Fibroblast of skin of abdomen (primary cell): Measurements from ENCODE around the gene CLEC16A.
A peak's percentile ranks its signal among the peaks of the same experiment; 100 is the strongest.

Experiments
- DNase-seq: peaks from one replicate; pipeline ENCODE4 v3.0.0-alpha.2; 2013

Gene CLEC16A

GRCh38 chr16:11183035-11183812 lies 238.9 kb downstream of the CLEC16A start:
- no peak for DNase-seq

- DNase-seq = no peak
Measured at GRCh38 chr16:11183951-11184350, 239.6 kb downstream of the CLEC16A start.

DNA sequence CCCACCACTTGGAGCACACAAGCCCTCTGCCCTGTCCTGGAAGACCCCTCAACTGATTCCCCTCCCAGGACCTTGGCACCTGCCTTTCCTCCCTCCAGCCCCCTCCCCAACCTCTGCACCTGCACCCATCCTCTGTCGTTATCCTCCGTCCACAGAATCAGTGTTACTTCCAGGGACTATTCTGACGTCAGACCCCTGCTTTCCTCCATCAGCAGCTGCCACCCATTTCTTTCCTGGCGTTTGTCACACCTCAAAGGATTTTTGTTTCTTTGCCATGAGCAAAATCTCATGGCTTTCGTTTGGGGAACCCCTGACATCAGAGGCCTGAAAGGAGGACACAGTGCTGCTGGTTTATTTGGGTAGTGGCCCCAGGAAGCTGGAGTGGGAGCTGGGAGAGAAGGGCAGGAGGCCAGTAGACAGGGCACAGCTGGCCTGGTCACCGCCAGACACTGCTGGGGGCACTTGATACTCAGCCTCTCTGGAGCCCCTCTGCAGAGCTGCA lies 243.2 kb downstream of the CLEC16A start:
- no peak for DNase-seq

DNA sequence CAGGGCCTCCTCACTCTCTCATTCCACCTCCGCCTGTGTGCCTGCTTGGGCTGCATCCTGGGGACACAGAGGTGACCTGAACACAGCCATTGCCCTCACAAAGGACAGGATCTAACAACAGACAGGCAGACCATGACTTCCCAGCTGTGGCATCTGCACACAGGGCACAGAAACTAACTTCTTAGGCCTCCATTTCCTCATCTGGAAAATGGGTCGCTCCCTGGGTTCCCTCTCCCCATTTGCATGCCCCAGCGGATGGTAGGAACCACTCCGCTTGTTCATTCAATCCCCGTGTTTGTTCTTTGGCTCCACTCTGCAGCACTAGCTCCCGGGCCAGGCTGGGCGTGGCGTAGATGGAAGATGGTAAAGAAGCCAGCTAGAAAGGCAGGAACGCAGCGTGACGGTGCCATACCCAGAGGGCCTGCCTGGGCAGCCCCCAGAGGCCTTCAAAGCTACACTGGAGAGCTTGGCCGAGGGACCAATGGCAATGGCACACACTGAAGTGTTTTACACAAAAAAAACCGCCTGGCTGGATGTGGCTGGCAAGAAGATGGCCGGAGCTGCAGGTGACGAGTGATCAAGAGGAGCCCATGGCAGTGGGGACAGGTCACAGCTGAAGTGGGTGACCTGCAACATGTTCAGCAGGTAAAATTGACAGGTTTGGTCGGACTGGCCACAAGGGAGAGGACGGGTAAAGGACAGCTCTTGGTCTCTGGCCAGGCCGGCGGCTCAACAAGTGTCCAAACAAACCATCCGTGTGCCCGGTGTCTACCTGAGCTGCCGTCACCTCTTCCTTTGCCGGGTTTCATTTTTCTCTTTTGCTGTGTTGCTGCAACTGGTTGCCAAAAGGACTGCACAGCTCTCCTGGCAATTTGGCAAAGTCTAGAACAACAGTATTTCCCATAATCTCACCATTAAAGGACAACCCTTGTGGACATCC lies 244.7 kb downstream of the CLEC16A start:
- DNase-seq = no peak

DNA sequence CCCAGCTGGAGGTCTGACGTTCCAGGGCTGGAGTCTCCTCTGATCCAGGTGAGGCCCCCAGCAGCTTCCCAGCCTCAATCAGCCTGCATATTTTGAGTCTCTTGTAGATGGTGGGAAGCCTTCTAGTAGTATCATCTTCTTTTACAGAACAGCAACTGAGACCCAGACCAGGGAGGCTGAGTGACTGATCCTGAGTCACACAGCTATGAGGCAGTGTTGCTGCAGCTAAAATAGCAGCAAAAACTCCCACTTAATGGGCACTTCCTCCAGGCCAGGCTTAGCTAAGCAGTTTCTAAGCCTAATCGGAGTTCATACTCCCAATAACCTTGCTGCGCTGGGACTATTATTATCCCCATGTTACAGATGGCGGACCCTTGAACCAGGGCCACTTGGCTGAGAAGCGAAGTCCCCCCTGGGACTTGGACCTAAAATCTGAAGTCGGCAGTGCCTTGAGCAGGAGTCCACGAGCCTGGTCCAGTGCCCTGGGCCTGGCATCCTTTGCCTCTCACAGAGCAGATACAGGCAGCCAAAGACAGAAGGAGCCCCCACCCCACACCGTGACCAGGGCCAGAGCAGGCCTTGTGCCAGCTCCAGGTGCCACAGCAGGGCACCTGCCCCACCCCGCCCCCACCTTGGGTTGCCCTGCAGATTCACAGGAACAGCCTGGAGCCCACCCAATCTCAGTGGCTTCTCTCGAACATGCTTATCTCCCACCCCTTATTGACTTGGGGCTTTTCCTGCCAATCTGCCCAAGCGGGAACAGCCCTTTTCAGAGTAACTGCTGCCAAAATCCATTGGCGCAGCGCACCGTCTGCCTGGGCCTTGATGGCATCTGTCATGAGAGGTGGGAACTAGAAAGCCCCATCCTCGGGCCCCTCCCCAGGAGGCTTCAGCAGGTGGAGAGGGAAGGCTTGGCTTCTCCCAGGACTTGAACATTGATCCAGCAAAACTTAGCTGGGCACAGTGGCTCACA lies 246.5 kb downstream of the CLEC16A start:
- DNase-seq = no peak

DNA sequence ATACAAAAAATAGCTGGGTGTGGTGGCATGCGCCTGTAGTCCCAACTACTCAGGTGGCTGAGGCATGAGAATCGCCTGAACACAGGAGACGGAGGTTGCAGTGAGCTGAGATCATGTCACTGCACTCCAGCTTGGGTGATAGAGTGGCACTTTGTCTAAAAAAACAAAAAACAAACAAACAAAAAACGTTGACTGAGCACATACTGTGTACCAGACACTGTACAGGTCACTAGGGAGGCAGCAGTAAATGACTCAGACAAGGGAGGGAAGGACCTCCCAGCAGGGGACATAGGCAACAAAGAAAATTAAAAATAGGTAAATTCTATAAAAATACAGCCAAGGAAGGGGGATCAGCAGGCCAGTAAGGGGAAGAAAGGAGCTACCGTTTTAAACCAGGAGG lies 247.3 kb downstream of the CLEC16A start:
- DNase-seq = no peak

GRCh38 chr16:11193494-11193893 lies 249.1 kb downstream of the CLEC16A start:
- no peak for DNase-seq

DNA sequence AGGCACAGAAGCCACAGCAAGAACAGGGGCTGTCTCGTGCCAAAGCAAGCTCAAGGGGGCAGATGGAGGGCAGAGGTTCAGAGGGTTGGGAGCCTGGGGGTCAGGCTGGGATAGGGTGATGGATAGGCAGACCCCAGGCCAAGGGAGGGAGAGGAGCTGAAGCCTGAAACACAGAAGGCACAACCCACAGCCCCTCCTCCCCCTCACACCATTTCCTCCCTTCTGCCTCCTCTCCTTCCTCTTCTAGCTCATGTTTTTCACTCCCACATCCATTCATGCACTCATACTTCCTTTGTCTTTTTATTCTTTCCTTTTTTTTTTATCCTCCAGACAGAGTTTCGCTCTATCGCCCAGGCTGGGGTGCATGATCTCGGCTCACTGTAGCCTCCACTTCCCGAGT lies 250.5 kb downstream of the CLEC16A start:
- no peak for DNase-seq

DNA sequence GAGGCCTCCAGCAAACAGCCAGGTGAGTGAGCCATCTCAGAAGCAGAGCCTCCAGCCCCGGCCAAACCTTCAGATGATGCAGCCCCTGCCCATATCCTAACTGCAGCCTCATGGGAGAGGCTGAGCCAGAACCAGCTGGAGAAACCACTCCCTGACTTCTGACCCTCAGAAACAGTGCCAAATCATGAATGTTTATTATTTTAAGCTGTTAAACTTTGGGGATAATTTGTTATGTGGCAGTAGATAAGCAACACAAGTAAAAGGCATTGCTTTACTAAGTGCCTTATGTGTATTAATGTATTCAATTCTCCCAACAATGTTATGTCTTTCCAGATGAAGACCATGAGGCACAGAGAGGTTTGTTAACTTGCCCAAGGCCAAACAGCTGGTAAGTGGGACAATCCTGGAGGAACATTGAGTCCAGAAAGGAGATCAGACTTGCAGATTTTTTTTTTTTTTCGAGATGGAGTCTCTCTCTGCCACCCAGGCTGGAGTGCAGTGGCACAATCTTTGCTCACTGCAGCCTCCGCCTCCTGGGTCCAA lies 252.0 kb downstream of the CLEC16A start:
- DNase-seq = no peak

DNA sequence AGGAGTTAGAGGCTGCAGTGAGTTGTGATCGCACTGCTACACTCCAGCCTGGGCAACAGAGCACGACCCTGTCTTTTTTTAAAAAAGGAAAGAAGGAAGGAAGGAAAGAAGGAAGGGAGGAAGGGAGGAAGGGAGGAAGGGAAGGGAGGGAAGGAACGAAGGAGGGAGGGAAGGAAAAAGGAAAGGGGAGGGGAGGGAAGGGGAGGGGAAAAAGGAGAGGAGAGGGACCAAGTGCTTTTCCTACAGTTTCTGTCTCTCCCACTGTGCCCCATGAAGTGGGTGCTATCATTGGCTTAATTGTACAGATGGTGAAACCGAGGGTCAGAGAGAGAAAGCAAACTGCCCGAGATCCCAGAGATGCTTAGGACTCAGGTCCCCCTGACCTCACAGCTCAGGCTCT lies 254.0 kb downstream of the CLEC16A start:
- no peak for DNase-seq

DNA sequence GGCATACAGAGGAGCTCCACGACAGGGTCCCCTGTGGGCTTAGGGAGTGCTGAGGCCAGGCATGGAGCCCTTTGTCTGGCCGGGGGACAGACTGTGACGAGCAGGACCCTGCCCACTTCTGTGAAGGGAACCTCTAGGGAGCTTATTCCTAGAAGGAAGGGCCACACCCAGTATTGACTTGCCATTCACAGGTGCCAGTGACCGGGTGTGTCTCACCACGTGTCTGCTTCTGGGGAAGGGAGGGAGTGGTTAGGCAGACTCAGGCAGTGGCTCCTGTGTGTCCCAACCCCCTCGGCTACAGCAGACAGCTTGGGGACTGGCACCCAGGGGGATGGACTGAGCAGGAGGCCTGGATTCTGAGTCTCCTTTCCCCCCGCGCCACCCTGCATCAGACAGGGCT lies 254.5 kb downstream of the CLEC16A start:
- DNase-seq = no peak

GRCh38 chr16:11200592-11200991 lies 256.2 kb downstream of the CLEC16A start:
- DNase-seq = peak; percentile 55

GRCh38 chr16:11201498-11202259 lies 257.3 kb downstream of the CLEC16A start:
- DNase-seq = peak; percentile 90

GRCh38 chr16:11202260-11203091 lies 258.1 kb downstream of the CLEC16A start:
- peak; percentile 72 for DNase-seq

DNA sequence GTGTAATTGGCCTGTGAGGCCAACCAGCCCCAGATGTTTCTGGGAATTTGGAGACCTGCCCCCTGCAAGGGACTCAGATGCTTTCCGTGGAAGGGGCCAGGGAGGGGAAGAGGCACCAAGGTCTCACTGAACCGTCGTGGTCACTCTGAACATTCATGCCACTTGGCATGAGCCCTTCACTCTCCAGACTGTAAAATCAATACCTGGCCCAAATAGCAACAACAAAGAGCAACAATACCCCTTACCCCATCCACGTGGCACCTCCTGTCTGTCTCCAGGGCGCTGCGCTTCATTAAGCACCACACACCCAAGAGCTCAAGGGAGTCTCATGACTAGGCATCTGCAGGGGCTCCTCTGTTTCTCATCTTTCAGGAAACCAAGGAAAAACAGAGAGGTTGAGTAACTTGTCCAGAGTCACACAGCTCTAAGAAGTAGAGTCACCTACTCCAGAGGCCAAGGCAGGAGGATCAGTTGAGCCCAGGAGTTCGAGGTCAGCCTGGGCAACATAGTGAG lies 258.8 kb downstream of the CLEC16A start:
- no peak for DNase-seq

GRCh38 chr16:11204513-11205047 lies 260.2 kb downstream of the CLEC16A start:
- no peak for DNase-seq

DNA sequence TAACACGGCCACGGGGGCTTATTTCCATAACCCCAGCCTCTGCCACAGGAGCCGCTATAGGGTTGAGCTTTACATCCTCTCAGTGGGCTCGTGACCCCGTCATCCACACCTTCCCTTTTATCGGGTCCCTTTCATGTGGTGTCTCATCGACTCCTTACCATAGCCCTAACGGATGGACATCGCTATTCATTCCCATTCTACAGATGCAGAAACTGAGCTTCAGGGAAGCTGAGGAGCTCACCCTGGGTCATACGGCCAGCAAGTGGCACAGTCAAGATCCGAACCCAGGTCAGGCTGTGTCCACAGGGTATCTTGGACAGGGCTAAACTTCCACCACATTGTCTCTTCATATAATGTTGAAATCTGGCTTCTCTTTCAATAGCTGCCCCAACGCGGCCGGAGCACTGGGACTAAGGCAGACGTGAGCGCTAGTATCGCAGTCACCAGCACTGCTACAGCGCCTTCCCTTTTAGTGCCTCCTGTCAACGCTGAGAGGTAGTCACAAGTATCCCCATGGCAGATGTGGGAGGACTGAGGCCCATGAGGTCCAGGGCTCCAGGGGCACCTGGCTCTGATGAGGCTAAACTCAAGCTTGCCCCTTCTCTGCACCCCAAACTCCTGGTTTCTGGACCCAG lies 260.8 kb downstream of the CLEC16A start:
- DNase-seq = no peak

- peak; percentile 38 for DNase-seq
Measured at GRCh38 chr16:11205754-11206581, 261.6 kb downstream of the CLEC16A start.
